HFFc6 (cell line): ENCODE measurements around the gene LARP1. TPM values are rescaled to one million over a fixed set of nuclear protein-coding genes. Genes with fewer than 3 reads are reported as not detected.

ENCODE experiments used
- DNase-seq: peaks from one replicate; pipeline ENCODE4 v3.0.0-alpha.2; 2018
- H3K27ac Mint-ChIP-seq: 2 replicates; pipeline ENCODE4 v1.8.0; 2020; ENCODE audit warnings: mild to moderate bottlenecking, mixed read lengths
- H3K27me3 Mint-ChIP-seq: 2 replicates; pipeline ENCODE4 v1.8.0; 2021; ENCODE audit warnings: mild to moderate bottlenecking, moderate library complexity, mixed read lengths; ENCODE audit not compliant: insufficient read depth
- H3K36me3 Mint-ChIP-seq: 2 replicates; pipeline ENCODE4 v1.8.0; 2021; ENCODE audit warnings: low read depth, mixed read lengths
- H3K4me1 Mint-ChIP-seq: 2 replicates; pipeline ENCODE4 v1.8.0; 2020; ENCODE audit warnings: low read depth, mixed read lengths
- H3K4me3 Mint-ChIP-seq: 2 replicates; pipeline ENCODE4 v1.8.0; 2020; ENCODE audit warnings: mild to moderate bottlenecking, moderate library complexity, mixed read lengths
- H3K9me3 Mint-ChIP-seq: 2 replicates; pipeline ENCODE4 v1.8.0; 2020; ENCODE audit warnings: mild to moderate bottlenecking, mixed read lengths
- CTCF ChIP-seq: fragments of 200-600 bp; sonication (generic); IDR thresholded peaks from 2 replicates; pipeline ENCODE4 v1.5.0; 2021; ENCODE audit warnings: antibody characterized with exemption, mild to moderate bottlenecking
- total RNA-seq, 6 experiments: library from RNA; stranded (reverse); fragmentation: NEBNext Ultra II Directional; extraction: Animal tissue kit (Norgen Biotek cat#: 25700); gene quantifications; 2 replicates in 1 of 6; 3 replicates in 5 of 6; pipeline ENCODE4 v1.2.3, GENCODE V29; 2021

The LARP1 gene
- total RNA-seq, 6 experiments from 2014 or later: 204 to 228 (median 208) TPM

DNA sequence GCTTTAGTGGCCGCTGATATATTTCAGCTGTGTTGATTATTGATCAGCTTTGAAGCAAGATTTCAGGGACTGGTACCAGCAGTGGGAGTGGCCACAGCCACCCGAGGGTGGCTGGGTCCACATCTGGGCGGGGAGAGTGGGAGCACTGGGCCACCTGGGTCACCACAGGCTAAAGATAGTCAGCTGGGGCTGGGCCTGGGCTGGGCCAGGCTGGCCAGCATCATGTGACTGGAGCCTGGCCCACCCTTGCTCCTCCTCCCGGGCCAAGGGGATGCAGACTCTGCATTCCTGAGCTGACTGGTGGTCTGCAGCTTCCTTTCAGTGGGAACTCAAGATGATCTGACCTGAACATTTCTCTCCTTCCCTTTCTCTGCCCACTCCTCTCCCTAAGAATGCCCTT, 27.1 kb downstream of the LARP1 start:
- Mint-ChIP-seq H3K27me3 (no peaks in the 10 kb centered on the region), H3K36me3 (no peaks in the 10 kb centered on the region; the same call in 1 of the 2 replicates), H3K4me1 (peaks cover 82% of the 10 kb centered on the region), H3K4me3 (no peak overlapping the region), H3K27ac (peak overlapping the region; percentile 57), H3K9me3 (no peaks in the 10 kb centered on the region)
- DNase-seq: no peak
- no peak for TF ChIP-seq CTCF

DNA sequence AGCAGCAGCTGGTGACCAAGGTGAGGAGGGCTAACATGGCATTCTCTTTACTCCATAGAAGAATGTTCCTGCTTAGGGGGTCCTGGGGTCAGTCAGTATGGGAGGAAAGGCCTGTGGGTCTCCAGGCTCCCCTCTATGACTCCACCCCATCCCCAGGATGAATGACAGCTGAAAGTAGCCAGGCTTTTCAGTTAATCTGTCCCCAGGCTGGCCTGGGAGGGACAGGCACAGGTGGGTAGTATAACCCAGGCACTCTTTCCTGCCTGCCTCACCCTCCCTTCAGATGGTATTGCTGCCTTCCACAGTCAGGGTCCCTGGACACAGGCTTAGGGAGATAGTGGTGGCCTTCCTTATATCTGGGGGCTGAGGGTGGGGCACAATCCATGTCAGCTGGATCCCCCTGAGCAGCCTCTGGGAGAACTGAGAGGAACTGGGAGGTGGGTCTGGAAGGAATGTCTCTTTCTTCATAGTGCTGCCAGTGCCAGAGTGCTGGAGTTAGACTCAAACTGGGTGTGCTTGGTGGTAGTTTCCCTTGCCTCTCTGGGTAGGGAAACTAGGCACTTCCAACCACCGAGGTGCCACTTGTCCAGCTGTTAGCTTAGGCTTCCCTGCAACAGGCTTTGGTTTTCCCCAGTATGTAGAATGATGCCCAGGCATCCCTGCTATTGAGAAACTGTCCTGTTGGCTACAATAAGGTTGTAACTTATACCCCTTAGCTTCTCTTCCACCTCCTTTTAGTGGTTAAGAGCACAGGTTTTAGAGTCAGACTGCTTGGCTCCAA, 27.8 kb downstream of the LARP1 start:
- Mint-ChIP-seq H3K4me1 (peaks cover 88% of the 10 kb centered on the region), H3K4me3 (no peak overlapping the region), H3K27me3 (no peaks in the 10 kb centered on the region), H3K9me3 (no peaks in the 10 kb centered on the region), H3K36me3 (no peaks in the 10 kb centered on the region; the same call in 1 of the 2 replicates), H3K27ac (peak overlapping the region; percentile 65)
- DNase-seq: no peak
- TF ChIP-seq CTCF: no peak

- Mint-ChIP-seq H3K27me3 (peaks cover 2% of the 10 kb centered on the region; the same call in 1 of the 2 replicates), H3K4me1 (peaks cover 88% of the 10 kb centered on the region), H3K9me3 (no peaks in the 10 kb centered on the region), H3K36me3 (no peaks in the 10 kb centered on the region; the same call in none of the 2 replicates), H3K4me3 (no peak overlapping the region), H3K27ac (peak overlapping the region; percentile 65; the same call in 1 of the 2 replicates)
- no peak for TF ChIP-seq CTCF
- DNase-seq: no peak
Measured at GRCh38 chr5:154783774-154784460, 28.7 kb downstream of the LARP1 start.

DNA sequence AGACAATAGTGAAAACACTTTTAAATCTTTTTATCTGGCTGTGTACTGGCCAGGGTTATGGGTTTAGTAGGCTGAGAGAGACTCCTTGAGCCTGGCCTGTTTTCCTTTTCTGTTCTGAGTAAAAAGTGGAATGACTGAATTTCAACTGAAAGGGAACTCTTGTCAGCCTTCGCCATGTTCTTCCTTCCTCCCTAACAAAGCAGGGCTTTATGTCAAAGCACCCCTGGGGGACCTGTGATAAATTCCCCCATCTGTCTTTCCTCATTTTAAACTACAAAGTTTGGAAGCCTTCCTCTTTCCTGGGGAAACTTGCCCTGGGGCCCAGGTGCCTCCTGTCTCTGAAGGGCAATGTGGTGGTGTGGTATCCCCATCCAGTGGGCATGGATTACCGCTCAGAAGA, 29.7 kb downstream of the LARP1 start:
- Mint-ChIP-seq H3K27me3 (peaks cover 2% of the 10 kb centered on the region; the same call in 1 of the 2 replicates), H3K36me3 (no peaks in the 10 kb centered on the region; the same call in none of the 2 replicates), H3K4me1 (peaks cover 78% of the 10 kb centered on the region), H3K4me3 (no peak overlapping the region), H3K27ac (peak overlapping the region; percentile 6; the same call in 1 of the 2 replicates), H3K9me3 (no peaks in the 10 kb centered on the region)
- no peak for TF ChIP-seq CTCF
- no peak for DNase-seq

DNA sequence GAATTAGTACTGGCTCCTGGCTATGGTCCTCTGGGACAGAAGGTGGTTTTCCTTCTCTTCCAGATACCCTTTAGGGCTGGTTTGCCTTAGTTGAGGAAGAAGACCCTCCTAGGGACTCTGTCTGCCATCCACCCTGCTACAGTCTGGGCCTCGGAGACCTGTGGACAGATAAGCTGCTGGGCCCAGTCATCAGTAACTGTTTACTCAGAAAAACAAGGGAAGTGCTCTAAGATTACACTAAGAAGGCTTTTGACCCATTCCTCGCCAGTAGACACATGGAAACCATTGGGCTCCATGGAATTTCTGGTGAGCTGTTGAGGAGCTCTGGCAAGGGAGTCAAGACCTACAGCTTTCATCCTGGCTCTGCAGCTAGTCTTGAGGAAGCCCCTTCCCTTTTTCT, 31.2 kb downstream of the LARP1 start:
- Mint-ChIP-seq H3K9me3 (no peaks in the 10 kb centered on the region), H3K27me3 (peaks cover 2% of the 10 kb centered on the region; the same call in 1 of the 2 replicates), H3K4me1 (peaks cover 70% of the 10 kb centered on the region), H3K36me3 (no peaks in the 10 kb centered on the region; the same call in 1 of the 2 replicates), H3K4me3 (no peak overlapping the region), H3K27ac (peak overlapping the region; percentile 33)
- no peak for TF ChIP-seq CTCF
- no peak for DNase-seq
